Activated naive CD8-positive, alpha-beta T cell treated with anti-CD3 and anti-CD28 coated beads, Interleukin-2, amount 50 U/mL, for 24 hours (primary cell): Measurements from ENCODE around the gene CBX7.
"Not testable (repeated sequence)": the region's sequence is repeated elsewhere in the genome, so short reads cannot be mapped to it uniquely, and the experiment has no call there.

Experiments used
- ATAC-seq: fragments of 150-1000 bp; cut with Tn5 transposase; one replicate; pipeline ENCODE4 v1.10.0; 2021
- DNase-seq: peaks from one replicate; pipeline ENCODE4 v3.0.0; 2021
- H3K27ac Mint-ChIP-seq: one replicate; pipeline ENCODE4 v1.8.0; 2021; ENCODE audit warnings: mild to moderate bottlenecking, mixed read lengths
- H3K27me3 Mint-ChIP-seq: one replicate; pipeline ENCODE4 v1.8.0; 2021; ENCODE audit warnings: mixed read lengths
- H3K36me3 Mint-ChIP-seq: one replicate; pipeline ENCODE4 v1.8.0; 2021; ENCODE audit warnings: low read depth, mixed read lengths
- H3K4me1 Mint-ChIP-seq: one replicate; pipeline ENCODE4 v1.8.0; 2021; ENCODE audit warnings: mixed read lengths
- H3K4me3 Mint-ChIP-seq: one replicate; pipeline ENCODE4 v1.8.0; 2021; ENCODE audit warnings: mild to moderate bottlenecking, moderate library complexity, mixed read lengths
- H3K9me3 Mint-ChIP-seq: one replicate; pipeline ENCODE4 v1.8.0; 2021; ENCODE audit warnings: mixed read lengths

CBX7 gene

DNA sequence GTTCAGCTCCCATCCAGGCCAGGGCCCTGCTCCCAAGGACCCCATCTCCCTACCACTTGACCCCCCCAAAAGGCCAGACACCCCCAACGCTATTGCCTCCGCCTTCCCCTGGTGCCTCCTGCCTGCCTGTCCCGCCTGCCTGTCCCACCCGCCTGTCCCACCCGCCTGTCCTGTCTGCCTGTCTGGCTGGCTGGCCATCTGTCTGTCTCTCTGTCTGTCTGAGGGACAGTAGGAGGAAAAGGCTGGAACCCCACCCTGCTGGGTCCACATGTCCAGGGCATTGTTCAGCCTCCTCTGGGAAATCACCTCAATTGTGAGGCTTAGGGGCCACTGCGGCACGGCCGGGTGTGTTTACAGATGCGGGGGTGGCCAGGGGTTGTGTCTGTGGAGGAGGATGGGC is 25.3 kb upstream of the CBX7 start:
- Mint-ChIP-seq H3K9me3 (no peaks in the 10 kb centered on the region), H3K4me3 (no peak overlapping the region), H3K27ac (no peak overlapping the region), H3K27me3 (no peaks in the 10 kb centered on the region), H3K4me1 (peaks cover 36% of the 10 kb centered on the region), H3K36me3 (no peaks in the 10 kb centered on the region)
- ATAC-seq = no peak
- no peak for DNase-seq

DNA sequence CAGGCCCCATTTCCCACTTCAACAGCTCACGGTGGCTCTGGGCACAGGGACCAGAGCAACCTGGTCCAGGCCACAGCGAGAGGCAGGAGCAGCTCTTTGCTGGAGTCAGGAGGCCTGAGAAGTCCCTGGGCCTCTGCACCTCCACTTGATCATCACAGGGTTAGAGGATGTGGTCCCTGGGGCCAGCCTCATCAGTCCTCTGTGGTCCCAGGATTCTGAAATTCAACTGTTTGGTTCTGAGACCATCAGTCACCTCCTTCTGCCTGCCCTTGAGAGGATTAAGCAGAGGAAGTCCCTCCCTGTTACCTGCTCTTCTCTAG is 24.9 kb upstream of the CBX7 start:
- Mint-ChIP-seq H3K27me3 (no peaks in the 10 kb centered on the region), H3K27ac (no peak overlapping the region), H3K4me3 (no peak overlapping the region), H3K9me3 (no peaks in the 10 kb centered on the region), H3K36me3 (no peaks in the 10 kb centered on the region), H3K4me1 (peaks cover 37% of the 10 kb centered on the region)
- ATAC-seq (no peak), DNase-seq (no peak)

DNA sequence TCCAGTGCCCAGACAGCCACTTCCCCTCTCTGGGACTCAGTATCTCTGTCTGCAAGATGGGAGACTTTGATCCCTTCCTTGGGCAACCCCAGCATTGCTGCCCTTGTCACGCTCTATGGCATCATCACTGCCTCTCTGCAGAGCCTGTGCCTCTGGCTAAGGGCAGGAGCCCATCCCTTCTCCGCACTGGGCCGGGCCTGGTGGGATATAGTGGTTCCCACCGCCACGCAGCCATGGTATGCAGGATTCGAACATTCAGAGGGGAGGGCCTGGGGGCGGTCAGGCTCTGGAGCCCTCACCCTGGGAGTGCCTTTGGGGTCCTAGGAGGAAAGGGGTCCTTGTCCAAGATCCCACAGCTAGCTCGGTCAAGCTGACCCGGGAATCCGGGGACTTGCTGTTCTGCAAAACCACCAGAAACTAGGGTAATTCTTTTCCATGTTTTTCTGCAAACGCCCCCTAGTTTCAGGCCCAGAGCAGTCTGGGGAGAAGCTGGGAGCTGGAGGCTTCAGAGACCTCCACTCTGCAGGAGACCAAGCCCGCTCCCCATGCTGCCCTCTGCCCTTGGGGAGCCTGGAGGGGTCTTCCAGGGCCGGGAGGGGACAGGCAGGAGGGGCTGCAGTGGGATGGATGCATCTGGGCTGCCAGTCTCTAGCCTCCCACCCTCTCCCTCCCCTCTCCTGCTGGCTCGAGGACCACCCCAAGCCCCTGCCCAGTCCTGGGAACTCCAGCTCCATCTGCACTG is 24.4 kb upstream of the CBX7 start:
- Mint-ChIP-seq H3K27me3 (no peaks in the 10 kb centered on the region), H3K9me3 (no peaks in the 10 kb centered on the region), H3K27ac (no peak overlapping the region), H3K36me3 (no peaks in the 10 kb centered on the region), H3K4me1 (peaks cover 39% of the 10 kb centered on the region), H3K4me3 (no peak overlapping the region)
- ATAC-seq (no peak), DNase-seq (no peak)

DNA sequence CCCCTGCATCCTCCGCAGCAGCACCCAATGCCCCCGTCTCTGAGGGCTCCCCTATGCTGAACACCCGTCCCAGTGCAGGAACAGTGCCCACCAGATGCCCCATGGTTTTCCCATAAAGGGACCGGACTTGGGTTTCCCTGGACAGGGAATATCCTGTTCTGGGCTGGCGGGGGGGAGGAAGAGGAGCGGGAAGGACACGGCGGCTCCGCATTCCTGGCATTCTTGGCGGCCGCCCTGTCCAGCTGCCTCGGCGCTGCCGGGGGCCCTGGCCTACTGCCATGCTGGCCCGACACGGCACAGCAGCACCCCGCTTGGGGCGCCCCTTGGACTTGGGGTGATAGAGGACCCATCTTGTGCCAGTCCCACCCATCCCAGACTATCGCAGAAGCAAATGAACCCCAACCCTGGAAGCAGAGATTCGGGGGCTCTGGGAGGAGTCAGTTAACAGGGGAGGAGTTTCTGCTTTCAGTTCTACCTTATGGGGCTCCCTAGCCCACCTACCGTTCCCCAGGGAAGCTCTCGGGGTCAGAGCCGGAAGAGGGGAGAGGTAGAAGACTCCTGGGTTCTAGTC is 23.7 kb upstream of the CBX7 start:
- H3K4me3 Mint-ChIP-seq = no peak overlapping the region
- peaks cover 45% of the 10 kb centered on the region for H3K4me1 Mint-ChIP-seq
- H3K27ac Mint-ChIP-seq = no peak overlapping the region
- H3K27me3 Mint-ChIP-seq = no peaks in the 10 kb centered on the region
- H3K9me3 Mint-ChIP-seq = no peaks in the 10 kb centered on the region
- DNase-seq (no peak), ATAC-seq (no peak)
- H3K36me3 Mint-ChIP-seq = no peaks in the 10 kb centered on the region

DNA sequence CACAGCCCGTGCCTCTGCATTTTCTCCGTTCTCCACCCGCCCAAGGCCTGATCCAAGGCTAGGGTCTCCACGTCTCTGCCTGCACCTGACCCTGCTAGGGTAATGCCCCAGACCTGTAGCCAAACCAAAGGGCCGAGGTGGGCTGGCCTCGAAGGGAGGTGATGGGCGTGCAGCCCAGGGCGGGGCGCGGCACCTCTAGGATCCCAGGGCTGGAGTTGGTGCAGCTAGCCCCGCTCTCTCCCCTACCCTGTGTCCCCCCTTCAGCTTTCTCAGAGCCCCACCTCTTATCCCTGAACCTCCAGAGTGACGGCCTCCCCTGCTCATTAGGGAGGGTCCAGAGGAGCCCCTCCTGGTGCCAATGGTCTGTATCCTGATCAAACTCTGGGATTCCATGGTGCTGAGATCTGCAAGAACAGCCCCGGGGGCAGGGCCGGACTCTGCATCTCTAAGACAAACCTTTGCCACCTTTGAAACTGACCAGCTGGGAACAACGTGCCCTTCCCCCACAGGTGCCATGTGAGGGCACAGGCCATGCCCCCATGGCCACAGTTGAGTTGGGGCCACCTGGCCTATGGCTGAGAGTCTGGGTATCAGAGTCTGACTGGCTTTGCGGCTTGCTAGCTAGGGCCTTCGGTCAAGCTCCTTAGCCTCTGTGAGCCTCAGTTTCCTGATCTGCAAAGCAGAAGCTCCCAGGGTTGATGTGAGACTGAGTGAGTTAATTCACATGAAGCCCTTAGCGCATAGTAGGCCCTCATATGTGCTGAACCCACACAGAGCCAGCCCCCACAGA is 23.1 kb upstream of the CBX7 start:
- no peaks in the 10 kb centered on the region for H3K27me3 Mint-ChIP-seq
- no peaks in the 10 kb centered on the region for H3K36me3 Mint-ChIP-seq
- peaks cover 51% of the 10 kb centered on the region for H3K4me1 Mint-ChIP-seq
- H3K9me3 Mint-ChIP-seq = no peaks in the 10 kb centered on the region
- no peak overlapping the region for H3K27ac Mint-ChIP-seq
- ATAC-seq = no peak
- DNase-seq = no peak
- no peak overlapping the region for H3K4me3 Mint-ChIP-seq

DNA sequence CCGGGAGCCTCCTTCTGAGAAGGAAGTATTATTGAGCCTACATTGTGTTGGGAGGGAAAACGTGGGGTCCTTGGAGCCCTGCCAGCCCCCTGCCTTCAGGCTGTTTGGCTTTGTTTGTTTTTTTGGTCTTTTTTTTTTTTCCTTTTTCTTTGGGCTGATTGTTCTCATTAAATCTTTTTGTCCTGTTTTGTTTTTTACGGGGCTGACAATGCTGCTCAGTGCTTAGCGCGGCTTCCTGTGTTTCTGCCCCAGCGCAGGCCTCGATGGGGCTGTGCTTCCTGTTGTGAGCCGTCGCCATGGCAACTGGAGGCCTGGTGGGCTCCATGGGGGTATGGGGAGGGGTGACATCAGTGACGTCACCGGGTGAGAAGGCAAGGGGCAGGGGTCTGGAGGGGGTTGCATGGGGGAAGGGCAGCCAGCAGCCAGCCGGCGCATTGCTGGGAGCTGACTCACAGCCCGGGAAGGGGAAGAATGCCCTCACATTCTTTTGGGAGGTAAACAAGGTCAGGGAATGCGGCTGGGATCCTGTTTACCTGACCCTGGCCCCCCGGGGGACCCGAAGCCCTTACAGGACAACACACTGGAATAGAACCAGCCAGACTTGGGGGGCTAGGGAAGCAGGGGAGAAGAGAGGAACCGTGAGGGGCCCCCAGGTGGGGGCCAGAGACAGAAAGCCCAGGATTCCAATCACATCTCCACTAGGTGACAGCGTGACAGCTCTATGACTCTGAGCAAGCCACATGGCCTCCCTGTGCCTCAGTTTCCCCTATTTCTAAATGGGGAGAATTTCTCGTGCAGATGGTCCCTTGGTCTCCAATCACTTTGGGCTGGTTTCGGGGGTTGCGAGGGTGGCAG is 22.2 kb upstream of the CBX7 start:
- H3K27me3 Mint-ChIP-seq = peaks cover 1% of the 10 kb centered on the region
- no peaks in the 10 kb centered on the region for H3K9me3 Mint-ChIP-seq
- ATAC-seq (peak; percentile 17), DNase-seq (peak; percentile 68)
- peaks cover 51% of the 10 kb centered on the region for H3K4me1 Mint-ChIP-seq
- peak overlapping the region; percentile 26 for H3K4me3 Mint-ChIP-seq
- peak overlapping the region; percentile 63 for H3K27ac Mint-ChIP-seq
- no peaks in the 10 kb centered on the region for H3K36me3 Mint-ChIP-seq

DNA sequence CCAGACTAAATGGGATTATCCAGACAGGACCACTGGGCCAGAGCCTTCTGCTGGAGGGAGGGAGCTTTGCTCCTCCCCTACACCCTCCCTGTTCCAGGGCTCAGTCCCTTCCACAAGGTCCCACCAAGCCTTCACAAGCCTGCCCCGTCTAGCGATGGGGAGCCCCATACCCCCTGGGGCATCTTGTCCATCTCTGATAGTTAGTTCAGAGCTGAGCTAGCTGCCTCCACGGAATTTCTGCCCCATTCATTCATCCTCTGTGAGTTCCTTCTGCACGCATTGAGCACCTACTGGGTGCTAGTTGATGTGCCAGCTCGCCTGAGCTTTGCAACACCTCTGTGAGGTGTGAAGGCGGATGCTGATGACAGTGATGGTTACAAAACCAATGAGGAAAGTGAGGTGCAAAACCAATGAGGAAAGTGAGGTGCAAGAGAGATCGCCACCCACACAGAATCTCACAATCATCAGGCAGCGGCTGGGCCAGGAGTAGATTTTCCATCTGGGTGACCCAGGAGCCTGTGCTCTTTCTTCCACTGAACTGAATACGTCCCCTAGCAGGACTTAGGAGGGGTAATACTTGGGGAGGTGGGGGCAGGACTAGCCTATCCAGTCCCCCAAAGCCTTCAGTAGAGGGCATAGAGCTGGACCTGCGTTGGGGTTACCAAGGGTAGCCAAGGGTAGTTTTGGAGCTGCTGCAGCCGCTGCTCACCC is 21.5 kb upstream of the CBX7 start:
- Mint-ChIP-seq H3K27ac (peak overlapping the region; percentile 63), H3K9me3 (no peaks in the 10 kb centered on the region), H3K4me3 (peak overlapping the region; percentile 26), H3K27me3 (peaks cover 2% of the 10 kb centered on the region), H3K4me1 (peaks cover 51% of the 10 kb centered on the region), H3K36me3 (no peaks in the 10 kb centered on the region)
- ATAC-seq (peak; percentile 42), DNase-seq (peak; percentile 36)

DNA sequence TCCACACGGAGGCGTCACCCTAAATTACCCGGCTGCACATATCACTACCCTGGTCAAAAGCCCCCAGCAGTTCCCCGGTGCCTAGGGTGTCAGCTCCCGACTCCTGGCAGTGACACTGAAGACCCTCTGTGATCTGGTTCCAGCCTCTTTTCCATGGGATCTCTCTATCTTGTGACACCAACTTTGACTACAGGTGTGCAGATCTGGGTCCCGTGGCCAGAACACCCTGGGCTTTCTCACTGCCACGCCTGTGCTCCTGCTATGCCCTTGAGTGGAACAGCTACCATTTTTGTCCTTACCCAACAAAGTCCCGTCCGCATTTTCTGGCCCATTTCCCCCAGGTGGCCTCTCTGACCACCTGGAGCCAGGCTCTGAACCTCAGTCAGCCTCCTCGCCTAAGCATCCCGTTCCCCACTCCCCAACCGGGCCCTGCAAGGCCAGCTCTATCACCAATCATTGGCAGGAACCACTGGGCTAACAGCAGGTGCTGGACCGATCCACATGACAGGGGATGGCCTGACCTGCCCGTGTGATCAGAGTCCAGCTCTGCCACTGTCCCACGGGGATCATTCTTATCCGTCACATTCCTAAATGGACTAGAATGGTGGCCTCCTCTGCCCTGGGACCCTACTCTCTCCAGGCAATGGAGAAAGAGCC is 20.7 kb upstream of the CBX7 start:
- Mint-ChIP-seq H3K9me3 (no peaks in the 10 kb centered on the region), H3K4me1 (peaks cover 46% of the 10 kb centered on the region), H3K27ac (no peak overlapping the region), H3K36me3 (no peaks in the 10 kb centered on the region), H3K27me3 (peaks cover 2% of the 10 kb centered on the region), H3K4me3 (no peak overlapping the region)
- DNase-seq (no peak), ATAC-seq (no peak)

DNA sequence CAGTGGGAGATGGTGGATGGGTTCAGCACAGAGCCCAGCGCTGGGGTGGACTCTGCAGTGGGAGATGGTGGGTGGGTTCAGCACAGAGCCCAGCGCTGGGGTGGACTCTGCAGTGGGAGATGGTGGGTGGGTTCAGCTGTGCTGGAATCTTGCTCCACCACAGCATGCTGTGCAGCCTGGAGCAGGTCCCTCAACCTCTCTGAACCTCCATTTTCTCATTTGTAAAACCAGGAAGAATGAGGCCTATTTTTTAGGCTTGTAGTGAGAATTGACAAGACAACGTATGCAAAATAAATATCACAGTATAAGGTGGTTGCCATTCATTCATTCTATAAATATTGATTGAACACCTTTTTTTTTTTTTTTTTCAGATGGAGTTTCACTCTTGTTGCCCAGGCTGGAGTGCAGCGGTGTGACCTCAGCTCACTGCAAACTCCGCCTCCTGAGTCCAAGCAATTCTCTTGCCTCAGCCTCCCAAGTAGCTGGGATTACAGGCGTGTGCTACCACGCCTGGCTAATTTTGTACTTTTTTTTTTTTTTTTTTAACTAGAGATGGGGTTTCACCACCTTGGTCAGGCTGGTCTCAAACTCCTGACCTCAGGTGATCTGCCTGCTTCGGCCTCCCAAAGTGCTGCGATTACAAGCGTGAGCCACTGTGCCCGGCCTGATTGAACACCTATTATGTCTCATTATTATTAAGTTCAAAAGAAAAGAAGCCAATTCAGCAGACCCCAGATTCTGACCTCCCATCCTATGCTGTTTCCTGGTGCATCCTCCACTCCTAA is 20.0 kb upstream of the CBX7 start:
- ATAC-seq, H3K27me3 Mint-ChIP-seq, H3K9me3 Mint-ChIP-seq, H3K27ac Mint-ChIP-seq, DNase-seq, H3K36me3 Mint-ChIP-seq, H3K4me3 Mint-ChIP-seq: not testable (repeated sequence)
- peaks cover 41% of the 10 kb centered on the region for H3K4me1 Mint-ChIP-seq

DNA sequence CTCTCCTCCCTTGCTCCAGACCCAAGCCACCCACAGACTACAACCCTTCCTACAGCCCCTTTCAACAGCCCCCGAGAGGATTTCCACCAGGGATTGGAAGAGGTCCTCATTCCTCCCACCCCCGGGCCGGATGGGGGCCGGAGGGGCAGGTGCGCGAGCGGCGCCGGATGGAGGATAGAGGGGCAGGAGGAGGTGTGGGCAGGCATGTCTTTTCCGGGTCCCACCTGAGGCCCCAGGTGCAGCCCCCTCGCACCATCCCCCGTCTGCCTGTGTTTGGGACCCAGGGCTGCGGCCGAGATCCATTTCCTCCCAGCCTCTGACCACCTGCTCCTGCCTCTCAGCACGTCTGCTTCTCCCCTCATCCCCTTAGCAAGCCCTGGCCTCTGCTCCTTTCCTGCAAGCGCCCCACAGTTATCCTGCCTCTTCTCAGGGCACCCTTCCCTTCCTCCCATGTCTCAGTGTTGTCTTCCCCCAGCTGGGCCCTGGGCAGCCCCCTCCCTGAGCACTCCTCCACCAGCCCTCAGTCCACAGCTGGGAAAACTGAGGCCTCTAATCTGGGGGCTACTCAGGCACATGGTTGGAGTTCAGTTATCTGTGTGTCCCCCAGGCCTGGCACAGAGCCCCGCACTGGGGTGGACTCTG is 19.3 kb upstream of the CBX7 start:
- H3K36me3 Mint-ChIP-seq = no peaks in the 10 kb centered on the region
- peaks cover 2% of the 10 kb centered on the region for H3K27me3 Mint-ChIP-seq
- peaks cover 40% of the 10 kb centered on the region for H3K4me1 Mint-ChIP-seq
- no peak for ATAC-seq
- no peaks in the 10 kb centered on the region for H3K9me3 Mint-ChIP-seq
- no peak overlapping the region for H3K27ac Mint-ChIP-seq
- DNase-seq = no peak
- H3K4me3 Mint-ChIP-seq = no peak overlapping the region

DNA sequence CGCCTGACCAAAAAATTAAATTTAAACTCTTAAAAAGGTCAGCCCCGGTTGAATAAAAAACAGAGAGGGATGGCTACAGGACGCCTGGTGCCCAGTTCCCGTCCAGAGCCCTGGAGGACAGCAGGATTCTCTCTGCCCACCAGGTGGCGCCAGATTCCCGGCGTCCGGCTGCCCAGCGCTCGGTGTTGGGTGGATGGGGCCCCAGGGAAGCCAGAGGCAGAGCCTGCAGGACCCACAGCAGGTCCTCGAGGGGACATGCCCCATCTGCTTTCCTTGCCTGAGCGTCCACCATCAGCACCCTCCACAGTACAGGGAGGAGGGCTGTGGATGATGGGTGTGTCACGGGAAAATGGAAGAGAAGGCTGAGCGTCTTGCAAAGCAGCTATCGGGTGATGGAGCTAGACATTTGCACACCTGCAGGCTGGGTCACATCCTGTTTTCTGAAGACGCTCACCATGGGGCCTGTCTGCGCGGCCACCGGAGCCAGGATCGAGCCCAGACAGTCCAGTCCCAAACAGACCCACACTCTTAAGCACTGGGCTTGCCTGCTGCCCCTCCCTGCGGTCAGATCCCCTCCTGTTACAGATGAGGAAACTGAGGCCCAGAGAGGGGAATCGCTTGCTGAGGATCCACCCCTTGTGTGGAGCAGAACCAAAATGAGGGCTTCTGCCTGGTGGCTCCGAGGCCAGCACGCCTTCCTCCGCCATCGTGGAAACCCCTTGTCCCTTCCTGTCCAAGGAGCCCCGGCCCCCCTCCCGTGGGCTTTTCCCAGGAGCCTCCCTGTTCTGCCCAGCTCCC is 18.5 kb upstream of the CBX7 start:
- no peak overlapping the region for H3K4me3 Mint-ChIP-seq
- peaks cover 2% of the 10 kb centered on the region for H3K27me3 Mint-ChIP-seq
- H3K27ac Mint-ChIP-seq = no peak overlapping the region
- H3K9me3 Mint-ChIP-seq = no peaks in the 10 kb centered on the region
- H3K36me3 Mint-ChIP-seq = no peaks in the 10 kb centered on the region
- peak; percentile 83 for ATAC-seq
- peak; percentile 91 for DNase-seq
- H3K4me1 Mint-ChIP-seq = peaks cover 40% of the 10 kb centered on the region

DNA sequence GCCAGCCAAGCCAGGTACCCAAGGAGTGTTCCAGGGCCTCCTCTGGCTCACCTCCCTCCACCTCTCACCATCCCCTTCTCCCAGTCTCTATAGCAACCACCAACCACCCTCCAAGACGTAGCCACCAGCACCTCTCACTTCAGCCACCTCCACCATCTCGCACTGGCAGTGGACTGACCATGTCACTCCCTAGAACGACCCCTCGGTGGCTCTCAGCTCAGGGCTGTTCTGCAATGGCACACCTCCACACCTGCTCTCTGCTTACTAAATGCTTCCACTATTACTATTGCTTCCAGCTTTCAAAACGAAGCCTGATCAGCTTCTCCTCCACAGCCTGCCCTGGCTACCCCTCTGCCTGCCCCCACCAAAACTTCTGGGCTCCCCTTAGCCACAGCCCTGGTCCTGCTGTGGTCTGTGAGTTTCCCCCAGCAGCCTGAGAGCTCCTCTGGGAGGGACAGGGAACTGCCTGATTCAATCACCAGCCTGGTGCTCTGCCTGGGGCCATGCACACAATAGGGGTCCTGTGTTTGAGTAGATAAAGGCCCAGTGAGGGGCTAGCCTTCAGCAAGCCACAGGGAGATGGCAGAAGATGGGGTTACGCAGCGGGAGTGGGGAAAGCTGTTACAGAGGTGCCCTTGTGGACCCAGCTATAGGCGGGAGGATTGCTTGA is 17.5 kb upstream of the CBX7 start:
- H3K9me3 Mint-ChIP-seq = no peaks in the 10 kb centered on the region
- ATAC-seq (no peak), DNase-seq (no peak)
- no peak overlapping the region for H3K4me3 Mint-ChIP-seq
- peaks cover 37% of the 10 kb centered on the region for H3K4me1 Mint-ChIP-seq
- H3K27me3 Mint-ChIP-seq = peaks cover 2% of the 10 kb centered on the region
- H3K27ac Mint-ChIP-seq = no peak overlapping the region
- H3K36me3 Mint-ChIP-seq = no peaks in the 10 kb centered on the region
